GM19397 (cell line): ENCODE measurements around the gene CDC42EP2.
"Not testable (repeated sequence)": the region's sequence is repeated elsewhere in the genome, so short reads cannot be mapped to it uniquely, and the experiment has no call there.

Experiments
- ATAC-seq: cut with Tn5 transposase; IDR thresholded peaks from one replicate; pipeline ENCODE4 v1.9.1; 2021; ENCODE audit warnings: mild to moderate bottlenecking, moderate library complexity; ENCODE audit not compliant: unreplicated experiment

CDC42EP2 gene

DNA sequence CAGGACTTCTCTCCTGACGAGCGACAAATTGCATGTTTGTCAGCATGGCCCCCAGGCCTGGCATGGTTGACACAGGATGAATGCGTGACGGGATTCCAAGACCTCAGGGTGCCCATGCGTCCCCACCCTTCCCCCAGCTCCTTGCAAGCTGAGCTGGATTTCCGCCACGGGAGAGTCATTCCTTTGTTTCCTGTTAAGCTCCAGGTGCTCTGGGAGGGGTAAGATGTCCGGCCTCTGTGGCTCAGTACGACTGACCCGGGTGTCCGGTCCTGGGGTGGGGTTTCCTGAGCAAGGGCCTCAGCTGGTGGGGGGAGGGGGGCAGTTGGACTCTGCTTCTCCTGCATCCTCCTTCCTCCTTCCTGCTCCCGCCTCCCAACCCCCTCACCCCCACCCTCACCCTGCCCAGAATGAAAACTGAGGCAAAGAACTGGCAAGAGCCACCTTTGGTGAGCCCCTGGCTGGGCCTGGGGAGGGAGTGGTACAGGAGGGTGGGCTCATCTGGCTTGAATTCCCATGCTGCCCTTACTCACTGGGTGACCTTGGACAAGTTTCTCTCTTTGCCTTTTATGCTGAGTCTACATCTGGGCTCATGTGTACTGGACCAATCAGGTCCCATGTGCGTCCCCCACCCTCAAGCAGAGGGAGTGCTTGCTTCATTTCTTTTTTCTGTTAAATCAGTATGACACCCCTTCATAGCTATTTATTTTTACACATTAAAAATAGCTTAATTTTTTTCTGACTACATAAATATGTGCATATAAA, 2.5 kb downstream of the CDC42EP2 start:
- ATAC-seq = no peak

DNA sequence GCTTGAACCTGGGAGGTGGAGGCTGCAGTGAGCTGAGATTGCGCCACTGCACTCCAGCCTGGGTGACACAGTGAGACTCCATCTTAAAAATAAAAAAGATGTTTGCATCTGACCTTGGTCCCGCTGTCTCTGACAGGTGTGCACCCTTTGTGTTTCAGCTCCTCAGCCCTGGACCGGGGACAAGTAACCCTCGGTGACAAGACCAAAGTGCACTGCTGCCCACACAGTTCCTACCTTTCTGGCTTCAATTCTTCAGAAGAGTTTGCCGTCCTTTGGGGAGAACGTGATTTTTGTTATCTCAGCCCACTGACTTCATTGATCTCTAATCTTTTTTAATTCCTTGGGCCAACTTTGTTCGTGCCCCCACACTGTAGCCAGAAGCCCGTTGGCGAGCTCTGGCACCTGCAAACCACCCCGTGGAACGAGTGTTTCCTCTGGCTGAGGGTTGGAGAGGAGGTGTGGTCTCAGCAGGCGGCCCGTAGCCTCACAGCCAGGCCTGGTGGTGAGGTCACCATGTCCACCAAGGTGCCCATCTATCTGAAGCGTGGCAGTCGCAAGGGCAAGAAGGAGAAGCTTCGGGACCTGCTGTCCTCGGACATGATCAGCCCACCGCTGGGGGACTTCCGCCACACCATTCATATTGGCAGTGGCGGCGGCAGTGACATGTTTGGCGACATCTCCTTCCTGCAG, 5.9 kb downstream of the CDC42EP2 start:
- ATAC-seq = no peak

DNA sequence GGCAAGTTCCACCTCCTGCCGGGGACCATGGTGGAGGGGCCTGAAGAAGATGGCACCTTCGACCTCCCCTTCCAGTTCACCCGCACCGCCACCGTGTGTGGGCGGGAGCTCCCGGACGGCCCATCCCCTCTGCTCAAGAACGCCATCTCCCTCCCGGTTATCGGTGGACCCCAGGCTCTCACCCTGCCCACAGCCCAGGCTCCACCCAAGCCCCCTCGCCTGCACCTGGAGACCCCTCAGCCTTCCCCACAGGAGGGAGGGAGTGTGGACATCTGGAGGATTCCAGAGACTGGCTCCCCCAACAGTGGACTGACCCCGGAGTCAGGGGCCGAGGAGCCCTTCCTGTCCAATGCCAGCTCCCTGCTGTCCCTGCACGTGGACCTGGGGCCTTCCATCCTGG, 6.4 kb downstream of the CDC42EP2 start:
- no peak for ATAC-seq

DNA sequence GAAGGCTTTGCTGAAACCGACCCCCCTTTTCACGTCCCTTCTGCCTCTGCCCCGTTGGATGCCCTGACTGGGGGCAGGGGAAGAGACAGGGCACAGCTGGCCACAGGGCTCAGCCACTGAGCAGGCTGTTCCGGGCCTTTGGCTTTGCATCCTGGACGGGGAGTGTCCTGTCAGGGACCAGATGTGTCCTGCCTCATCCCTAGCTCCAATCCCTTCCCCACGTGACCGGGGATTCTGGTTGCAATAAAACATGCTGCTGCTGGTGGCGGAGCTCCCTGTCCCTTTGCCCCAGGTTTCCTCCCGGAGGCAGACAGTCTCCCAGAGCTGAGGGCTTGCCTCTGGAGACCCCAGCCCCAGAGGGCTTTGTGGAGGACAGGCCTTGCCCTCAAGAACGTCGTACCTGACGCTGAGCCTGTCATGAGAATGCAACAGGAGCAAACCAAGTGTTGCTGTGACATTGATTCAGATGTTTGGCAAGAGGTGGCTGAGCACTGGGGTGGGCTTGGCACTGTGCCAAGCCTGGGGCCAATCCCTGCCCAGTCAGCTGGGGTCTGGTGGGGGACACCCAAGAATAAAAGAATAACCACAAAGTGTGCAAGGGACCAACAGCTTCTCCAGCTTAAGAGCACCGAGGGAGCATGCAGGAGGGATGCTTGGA, 7.3 kb downstream of the CDC42EP2 start:
- ATAC-seq = no peak

DNA sequence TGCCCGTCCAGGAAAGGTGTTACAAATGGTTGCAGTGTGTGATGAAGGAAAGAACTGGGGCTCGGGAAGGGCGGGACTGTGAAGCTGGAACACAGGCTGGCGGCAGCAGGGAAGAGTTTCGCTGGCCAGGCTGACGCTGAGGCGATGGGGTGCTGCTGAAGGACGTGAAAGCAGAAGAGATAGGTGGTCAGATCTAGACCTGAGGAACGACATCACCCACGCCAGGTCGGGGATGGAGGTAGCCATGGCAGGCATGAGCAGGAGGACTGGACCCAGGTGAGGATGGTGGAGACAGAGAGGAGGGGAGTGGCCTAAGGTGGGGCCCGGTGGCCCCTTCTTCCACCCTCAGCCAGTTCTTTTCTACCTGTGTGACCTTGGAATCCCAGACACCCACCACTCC, 9.1 kb downstream of the CDC42EP2 start:
- no peak for ATAC-seq

DNA sequence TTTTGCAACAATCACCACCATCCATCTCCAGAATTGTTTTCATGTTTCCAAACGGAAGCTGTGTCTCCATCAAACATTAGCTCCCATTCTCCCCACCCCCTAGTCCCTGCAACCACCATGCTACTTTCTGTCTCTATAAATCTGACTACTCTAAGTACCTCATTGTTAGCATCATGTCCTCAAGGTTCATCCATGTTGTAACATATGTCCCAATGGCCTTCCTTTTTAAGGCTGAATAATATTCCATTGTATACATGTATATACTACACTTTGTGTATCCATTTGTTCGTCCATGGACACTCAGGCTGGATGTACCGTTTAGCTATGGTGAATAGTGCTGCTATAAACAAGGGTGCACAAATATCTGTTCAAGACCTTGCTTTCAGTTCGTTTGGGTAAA, 10.8 kb downstream of the CDC42EP2 start:
- ATAC-seq = no peak

DNA sequence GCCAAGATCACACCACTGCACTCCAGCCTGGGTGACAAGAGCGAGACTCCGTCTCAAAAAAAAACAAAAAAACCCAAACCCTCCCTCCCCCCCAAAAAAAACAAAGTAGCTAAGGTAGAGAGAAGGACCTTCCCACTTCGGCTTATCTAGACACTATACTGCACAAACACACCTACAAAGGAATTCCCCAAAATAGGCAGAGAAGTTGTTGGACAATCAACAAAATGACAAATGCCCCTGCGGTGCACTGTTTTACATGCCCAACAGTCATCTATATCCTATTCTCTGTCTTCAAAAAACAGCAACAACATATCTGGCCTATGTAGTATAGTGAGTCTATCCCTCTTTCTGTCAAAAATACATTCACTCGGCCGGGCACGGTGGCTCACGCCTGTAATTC, 12.4 kb downstream of the CDC42EP2 start:
- no peak for ATAC-seq

DNA sequence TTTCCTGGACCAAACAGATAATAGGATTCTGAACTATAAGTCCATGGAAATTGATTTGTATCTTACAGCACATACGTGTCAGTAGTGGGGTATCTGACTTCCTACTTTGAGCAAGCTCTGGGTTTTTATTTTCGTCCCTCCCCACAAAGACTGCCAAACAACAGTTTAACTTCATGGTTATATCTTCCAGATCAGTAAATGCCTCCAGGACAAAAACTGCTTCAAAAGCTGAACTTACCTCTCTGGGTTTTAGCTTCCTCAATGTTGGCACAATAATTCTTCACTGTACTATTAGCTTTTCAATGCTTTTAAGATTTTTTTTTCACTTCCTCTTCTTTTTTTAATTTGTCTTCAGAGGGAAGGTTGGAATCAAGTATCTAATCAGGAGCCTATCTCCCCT, 14.8 kb downstream of the CDC42EP2 start:
- ATAC-seq = no peak

DNA sequence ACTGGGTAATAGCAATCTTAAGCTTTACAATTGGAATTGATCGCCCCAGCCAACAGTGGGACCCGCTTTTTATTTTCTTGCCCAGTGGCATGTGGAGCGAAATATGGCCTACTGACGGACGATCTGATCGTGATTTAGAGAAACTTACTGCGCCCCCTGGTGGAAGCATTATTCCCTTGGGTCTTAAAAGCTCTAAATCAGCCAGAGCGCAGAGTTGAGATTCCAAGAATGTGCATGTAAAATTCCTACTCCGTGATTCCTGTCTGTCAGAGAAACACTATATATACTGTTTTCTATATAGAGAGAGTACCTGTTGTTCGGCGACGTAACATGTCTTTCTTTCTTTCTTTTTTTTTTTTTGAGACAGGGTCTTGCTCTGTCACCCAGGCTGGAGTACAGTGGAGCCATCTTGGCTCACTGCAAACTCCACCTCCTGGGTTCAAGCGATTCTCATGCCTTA, 15.3 kb downstream of the CDC42EP2 start:
- ATAC-seq = no peak

DNA sequence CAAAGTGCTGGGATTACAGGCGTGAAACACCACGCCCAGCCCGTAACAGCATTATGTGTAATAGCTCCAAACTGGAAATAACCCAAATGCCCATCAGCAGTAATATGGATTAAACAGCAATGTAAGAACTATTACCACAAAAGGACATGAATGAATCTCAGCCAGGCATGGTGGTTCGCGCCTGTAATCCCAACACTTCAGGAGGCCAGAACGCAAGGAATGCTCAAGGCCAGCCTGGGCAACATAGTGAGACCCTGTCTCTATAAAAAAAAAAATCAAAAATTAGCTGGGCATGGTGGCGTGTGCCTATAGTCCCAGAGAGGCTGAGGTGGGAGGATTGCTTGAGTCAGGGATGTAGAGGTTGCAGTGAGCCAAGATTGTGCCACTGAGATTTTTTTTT, 15.9 kb downstream of the CDC42EP2 start:
- no peak for ATAC-seq

DNA sequence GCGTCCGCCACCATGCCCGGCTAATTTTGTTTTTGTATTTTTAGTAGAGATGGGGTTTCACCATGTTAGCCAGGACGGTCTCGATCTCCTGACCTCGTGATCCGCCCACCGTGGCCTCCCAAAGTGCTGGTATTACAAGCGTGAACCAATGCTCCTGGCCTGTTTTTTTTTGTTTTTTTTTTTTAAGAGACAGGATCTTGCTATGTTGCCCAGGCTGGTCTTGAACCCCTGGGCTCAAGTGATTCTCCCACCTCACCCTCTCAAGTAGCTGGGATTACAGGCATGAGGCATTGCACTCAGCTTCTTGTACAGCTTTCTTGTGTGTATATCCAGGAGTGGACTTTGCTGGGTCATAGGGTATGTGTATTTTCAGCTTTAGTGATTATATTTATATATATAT, 17.9 kb downstream of the CDC42EP2 start:
- ATAC-seq = not testable (repeated sequence)

DNA sequence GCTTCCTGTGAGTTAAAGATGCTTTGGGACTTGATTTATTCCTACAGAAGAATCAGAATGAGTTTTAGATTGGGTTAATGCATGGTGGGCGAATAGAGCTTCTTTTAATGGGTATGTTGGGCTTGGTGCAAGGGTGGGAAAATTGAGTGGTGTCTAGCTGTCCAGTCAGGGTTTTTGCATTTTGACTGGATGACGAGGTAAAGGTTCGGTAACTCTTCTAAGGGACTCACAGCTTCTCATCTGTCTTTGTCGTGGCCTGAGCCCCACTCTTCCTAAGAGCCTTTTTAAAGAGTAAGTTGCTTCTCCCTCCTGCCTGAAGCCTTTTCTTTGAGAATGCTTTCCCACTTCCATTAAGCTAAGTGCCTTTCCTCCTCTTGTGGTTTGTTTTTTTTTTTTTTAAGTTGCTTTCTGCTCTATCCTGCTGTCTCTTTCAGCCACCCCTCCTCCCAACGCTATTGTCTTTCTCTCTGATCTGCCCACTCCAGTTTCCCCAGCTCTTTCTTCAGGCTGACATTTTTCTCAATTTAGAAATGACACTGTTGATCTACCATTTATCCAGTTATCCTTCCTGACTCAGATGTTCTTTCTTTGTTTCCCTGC, 20.1 kb downstream of the CDC42EP2 start:
- ATAC-seq = no peak

DNA sequence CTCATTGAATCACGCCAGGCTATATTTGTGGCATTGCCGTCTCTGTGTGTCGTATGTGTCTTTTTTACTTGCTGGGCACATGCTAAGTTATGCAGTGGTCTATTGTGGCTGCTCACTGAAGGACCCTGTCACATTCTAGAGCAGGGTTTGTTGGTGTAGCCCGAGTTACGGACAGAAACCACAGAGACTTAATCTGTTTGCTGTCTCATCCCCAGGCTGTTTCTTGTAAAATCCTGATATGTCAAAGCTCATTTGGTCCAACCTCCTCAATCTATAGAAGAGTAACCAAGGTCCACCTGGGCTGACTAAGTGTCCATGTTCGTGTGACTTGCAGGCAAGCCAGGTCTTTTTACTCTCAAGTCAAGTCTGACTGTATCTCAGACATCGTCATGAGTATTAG, 24.0 kb downstream of the CDC42EP2 start:
- no peak for ATAC-seq

DNA sequence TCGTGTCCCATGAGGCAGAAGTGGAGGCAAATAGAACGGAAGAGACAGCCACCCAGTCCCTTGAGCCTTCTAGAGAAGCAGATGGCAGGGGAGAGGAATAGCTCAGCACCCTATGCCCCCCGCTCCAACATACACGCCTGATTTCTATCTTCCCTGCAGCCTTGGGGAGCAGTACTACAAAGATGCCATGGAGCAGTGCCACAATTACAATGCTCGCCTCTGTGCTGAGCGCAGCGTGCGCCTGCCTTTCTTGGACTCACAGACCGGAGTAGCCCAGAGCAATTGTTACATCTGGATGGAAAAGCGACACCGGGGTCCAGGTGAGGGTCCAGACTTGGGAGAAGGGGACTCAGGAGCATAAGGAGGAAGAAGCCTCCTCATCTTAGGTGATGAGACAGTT, 25.6 kb downstream of the CDC42EP2 start:
- no peak for ATAC-seq

DNA sequence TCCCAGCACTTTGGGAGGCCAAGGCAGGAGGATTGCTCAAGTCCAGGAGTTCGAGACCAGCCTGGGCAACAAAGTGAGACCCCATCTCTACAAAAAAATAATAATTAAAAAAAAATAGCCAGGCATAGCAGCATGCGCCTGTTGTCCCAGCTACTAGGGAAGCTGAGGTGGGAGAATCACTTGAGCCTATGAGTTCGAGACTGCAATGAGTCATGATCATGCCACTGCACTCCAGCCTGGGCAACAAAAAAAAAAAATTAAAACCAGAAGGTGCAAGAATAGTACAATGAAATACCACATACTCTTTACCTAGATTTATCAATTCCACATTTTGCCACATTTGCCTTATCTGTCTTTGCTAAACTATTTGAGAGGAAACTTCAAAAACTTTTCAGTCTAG, 27.2 kb downstream of the CDC42EP2 start:
- ATAC-seq = no peak

DNA sequence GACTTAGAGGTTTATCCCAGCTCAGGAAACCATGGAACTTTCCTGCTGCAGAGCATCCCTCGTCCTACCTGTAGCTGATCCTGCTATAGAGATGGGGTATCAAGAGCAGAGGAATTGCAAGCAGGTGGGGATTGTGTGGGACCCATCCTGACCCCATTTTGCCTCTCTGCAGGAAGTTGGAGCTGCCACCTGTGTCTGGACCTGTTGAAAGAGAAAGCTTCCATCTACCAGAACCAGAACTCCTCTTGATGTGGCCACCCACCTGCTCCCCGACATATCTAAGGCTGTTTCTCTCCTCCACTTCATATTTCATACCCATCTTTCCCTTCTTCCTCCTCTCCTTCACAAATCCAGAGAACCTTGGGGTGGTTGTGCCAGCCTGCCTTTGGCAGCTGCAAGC, 36.8 kb downstream of the CDC42EP2 start:
- ATAC-seq = no peak

DNA sequence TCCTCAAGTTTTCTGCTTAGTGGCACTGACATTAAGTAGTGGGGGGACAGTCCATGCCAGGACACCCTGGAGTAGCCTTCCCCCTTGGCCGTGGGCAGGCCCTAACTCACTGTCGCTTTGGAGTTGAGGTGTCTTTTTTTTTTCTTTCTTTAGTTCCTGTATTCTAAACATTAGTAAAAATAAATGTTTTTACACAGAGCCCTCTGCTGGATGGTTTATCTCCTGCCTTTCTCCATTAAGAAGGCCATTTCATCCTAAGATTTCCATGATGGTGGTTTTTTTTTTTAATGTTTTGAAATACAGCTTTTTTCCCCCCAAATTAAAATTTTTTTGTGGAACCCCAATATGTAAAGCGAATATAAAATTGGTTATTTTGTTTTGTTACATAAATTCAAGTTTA, 38.1 kb downstream of the CDC42EP2 start:
- ATAC-seq = no peak

DNA sequence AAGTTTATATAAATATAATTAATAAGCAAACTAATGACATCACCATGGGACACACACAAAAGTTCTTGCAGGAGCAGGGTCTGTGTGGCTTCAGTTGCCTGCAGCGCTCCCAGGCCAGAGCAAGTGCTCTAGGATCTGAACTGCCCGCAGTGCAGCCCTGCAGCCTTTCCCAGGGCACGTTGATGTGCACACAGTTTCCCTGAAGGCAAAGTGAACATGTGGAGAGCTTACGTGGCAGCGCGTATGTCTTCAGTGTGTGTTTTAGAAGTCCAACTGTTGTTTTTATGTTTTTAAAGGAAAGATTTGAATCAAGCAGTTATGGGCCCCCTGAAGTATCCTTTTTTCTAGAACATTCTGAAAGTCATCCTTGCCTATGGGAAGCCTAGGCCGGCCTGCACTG, 38.7 kb downstream of the CDC42EP2 start:
- no peak for ATAC-seq

DNA sequence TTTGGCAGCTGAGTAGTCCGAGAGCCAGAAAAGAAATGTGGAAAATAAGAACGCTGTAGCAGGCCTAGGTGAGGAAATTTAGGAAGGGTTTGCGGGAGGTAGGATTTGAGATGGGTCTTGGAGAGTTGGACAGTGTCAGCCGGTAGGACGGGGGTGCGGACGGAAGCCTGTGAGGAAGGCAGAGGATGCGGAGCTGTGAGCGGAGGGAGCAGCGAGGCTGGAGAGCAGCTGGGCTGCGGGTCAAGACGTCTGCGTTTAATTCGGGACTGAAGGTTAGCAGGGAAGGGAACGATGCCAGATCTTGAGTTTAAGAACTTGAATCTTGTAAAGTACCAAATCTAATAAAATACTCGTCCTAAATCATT, 39.2 kb downstream of the CDC42EP2 start:
- ATAC-seq = no peak

DNA sequence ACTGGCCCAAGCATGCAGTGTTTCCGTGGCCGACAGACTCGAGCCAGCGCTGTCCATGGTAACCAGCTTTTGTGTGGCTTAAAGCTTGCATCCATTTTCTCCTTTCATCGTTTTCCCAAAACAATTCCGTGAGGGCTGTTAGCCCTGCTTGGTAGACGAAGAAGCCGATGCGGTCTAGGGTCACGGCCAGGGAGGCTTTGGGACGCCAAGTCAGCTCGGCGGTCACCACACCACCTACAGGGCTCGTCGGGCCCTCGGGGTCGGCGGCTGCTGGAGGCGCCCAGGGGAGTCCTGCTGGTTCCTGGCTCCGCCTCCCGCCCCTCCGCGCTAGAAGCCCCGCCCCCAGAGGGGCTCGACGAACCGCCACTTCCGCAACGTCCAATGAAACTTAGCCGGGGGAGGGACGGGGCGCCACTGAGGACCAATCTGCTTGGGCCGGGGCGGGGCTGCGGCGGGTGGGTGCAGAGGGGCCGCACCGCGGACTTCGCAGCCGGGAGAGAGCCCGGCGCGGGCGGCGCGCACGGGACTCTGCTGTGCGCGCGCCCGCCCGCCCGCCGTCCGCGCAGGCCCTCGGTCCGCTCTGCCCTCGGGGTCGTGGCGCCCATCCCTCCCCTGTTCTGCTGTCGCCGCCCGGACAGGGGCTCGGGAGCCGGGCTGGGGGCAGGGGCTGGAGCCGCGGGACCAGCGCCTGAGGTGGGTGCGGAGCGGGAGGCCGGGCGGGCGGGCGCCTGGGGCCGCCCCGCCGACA, 39.8 kb downstream of the CDC42EP2 start, which contains the start of gene TIGD3:
TSS of gene TIGD3 (plus strand) at position 487 of the 748 bp plus-strand sequence. CDS start 1,058 bp downstream, outside the sequence.
- peak; percentile 85 for ATAC-seq
